Measurements from ENCODE around the gene KRT72.
A peak's percentile ranks its signal among the peaks of the same experiment; 100 is the strongest.

Gene KRT72

DNA sequence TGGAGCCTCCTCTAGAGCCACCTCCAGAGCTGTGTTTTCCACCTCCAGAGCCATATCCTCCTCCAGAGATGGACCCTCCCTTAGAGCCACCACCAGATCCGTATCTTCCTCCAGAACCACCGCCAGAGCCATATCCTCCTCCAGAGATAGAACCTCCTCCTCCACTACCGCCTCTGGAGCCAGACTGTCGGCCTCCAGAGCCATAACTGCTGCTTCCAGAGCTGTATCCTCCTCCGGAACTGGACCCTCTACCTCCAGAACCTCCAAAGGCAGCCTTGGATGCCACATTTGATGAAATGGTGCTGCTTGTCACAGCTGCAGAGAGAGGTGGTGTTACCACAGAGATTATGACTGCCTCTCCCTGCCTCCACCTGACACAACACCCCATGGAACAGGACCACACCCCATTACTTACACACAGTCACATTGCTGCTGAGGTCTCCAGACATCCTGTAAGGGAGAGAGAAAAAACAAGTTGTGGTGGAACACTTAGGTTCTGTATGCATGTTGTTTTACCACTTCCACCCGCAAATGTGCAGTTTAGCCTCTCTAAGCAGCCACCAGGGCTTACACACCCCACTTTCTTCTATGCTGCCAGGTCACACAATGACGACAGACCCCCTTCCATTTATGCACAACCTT, 44.0 kb upstream of the KRT72 start:
- H3K36me3 ChIP-seq (ENCODE audit: control insufficient read depth in 4 of 4, insufficient read depth in 4 of 4, low read length in 3 of 4), result no peaks in the 10 kb centered on the region
- H3K4me1 ChIP-seq (ENCODE audit: control extremely low read depth in 1 of 4, control insufficient read depth in 4 of 4, insufficient read depth in 4 of 4, low read length in 3 of 4), result peaks cover 3 to 23% (median 15%) of the 10 kb centered on the region in 4 experiments
- POLR2A ChIA-PET, result no interaction called here
- H3K27ac ChIP-seq (ENCODE audit: insufficient read depth in 1 of 2, low read depth in 1 of 2, low read length in 2 of 2, poor library complexity in 1 of 2, severe bottlenecking in 2 of 2), result no peak overlapping the region
- H3K9me3 ChIP-seq (ENCODE audit: control extremely low read depth in 1 of 5, control insufficient read depth in 4 of 5, insufficient read depth in 2 of 5, low read depth in 1 of 5, low read length in 4 of 5), result no peaks in the 10 kb centered on the region
- H3K4me3 ChIP-seq (ENCODE audit: control insufficient read depth in 1 of 7, extremely low read depth in 1 of 7, insufficient read depth in 4 of 7, low read depth in 2 of 7, low read length in 6 of 7), result no peak overlapping the region
- no peaks in the 10 kb centered on the region for H3K27me3 ChIP-seq (replicated peaks in 2 of 5; ENCODE audit: control insufficient read depth in 4 of 5, insufficient read depth in 5 of 5, low read length in 4 of 5)
- 53% methylated on average over 5 of the region's 7 CpGs for WGBS (ENCODE audit: insufficient coverage)
- DNase-seq, result peak; percentile 15 to 87 (median 76)
- CTCF ChIA-PET, result interaction anchor here (1.1 kb wide), 1 partner anchor 221 kb away, joined by 3 read pairs; no protein-coding TSS in a partner anchor

DNA sequence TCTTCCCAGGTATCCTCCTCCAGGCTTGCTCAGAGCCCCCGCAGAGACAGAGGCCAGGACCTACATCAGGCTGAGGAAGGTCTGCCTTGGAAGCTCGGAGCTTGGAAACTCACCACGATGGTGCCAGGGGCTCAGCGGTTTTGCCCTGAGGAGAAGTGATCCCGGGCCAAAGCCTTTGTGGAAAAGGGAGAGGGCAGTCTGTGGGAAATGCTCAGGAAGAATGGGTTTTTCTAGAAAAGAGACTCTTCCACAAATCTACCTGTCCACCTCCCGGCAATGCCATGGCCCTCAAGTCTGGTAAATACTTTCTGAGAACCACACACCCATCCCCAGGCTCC, 42.8 kb upstream of the KRT72 start:
- CTCF ChIA-PET, result no interaction called here
- Histone ChIP-seq H3K4me3 (ENCODE audit: control insufficient read depth in 1 of 7, extremely low read depth in 1 of 7, insufficient read depth in 4 of 7, low read depth in 2 of 7, low read length in 6 of 7) (no peak overlapping the region), H3K27ac (ENCODE audit: insufficient read depth in 1 of 2, low read depth in 1 of 2, low read length in 2 of 2, poor library complexity in 1 of 2, severe bottlenecking in 2 of 2) (no peak overlapping the region), H3K9me3 (ENCODE audit: control extremely low read depth in 1 of 5, control insufficient read depth in 4 of 5, insufficient read depth in 2 of 5, low read depth in 1 of 5, low read length in 4 of 5) (no peaks in the 10 kb centered on the region), H3K4me1 (ENCODE audit: control extremely low read depth in 1 of 4, control insufficient read depth in 4 of 4, insufficient read depth in 4 of 4, low read length in 3 of 4) (peaks cover 3 to 23% (median 15%) of the 10 kb centered on the region in 4 experiments), H3K36me3 (ENCODE audit: control insufficient read depth in 4 of 4, insufficient read depth in 4 of 4, low read length in 3 of 4) (no peaks in the 10 kb centered on the region), H3K27me3 (replicated peaks in 2 of 5; ENCODE audit: control insufficient read depth in 4 of 5, insufficient read depth in 5 of 5, low read length in 4 of 5) (no peaks in the 10 kb centered on the region)
- WGBS (ENCODE audit: insufficient coverage), result 100% methylated on average over 3 of the region's 6 CpGs
- POLR2A ChIA-PET, result no interaction called here
- no peak for DNase-seq

DNA sequence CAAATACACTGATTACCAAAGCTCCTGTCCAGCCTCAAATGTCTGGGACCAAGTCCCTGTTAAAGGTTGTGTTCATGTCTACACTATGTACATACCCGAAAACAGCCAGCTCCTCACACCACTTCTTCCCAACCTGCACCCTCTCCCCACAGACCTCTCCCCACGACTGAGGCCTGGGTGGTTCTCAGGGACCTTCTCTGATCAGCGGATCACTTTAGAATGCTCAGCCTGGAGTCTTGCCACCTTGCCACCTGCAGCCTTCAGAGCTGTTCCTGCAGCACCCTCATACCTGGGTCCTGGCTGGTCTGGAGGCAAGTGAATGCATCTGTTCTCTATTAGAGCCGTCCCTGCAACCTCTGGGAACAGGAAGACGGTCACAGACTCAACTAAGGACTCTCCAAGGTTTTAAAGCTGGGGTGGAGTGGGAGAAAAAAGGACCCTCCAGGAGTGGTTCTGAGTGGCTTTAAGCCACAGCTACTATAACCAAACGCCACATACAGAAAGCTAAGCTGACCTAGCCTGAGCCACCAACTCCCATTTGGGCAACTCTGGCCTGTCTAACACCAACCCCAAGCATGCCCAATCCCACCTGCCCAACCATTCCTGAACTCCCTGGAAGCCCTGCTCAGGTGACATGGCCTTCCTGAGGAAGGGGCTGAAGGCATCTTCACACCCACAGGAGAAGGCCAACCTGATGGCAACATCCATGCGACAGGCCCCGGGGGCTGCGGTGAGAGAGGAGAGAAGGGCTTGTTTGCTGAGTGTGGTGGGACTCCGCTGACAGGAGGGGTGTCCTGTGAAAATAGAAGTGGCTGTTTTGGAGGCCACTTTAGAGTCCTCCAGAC, 42.2 kb upstream of the KRT72 start:
- Histone ChIP-seq H3K27me3 (replicated peaks in 2 of 5; ENCODE audit: control insufficient read depth in 4 of 5, insufficient read depth in 5 of 5, low read length in 4 of 5) (no peaks in the 10 kb centered on the region), H3K27ac (ENCODE audit: insufficient read depth in 1 of 2, low read depth in 1 of 2, low read length in 2 of 2, poor library complexity in 1 of 2, severe bottlenecking in 2 of 2) (no peak overlapping the region), H3K4me3 (ENCODE audit: control insufficient read depth in 1 of 7, extremely low read depth in 1 of 7, insufficient read depth in 4 of 7, low read depth in 2 of 7, low read length in 6 of 7) (no peak overlapping the region), H3K36me3 (ENCODE audit: control insufficient read depth in 4 of 4, insufficient read depth in 4 of 4, low read length in 3 of 4) (no peaks in the 10 kb centered on the region), H3K4me1 (ENCODE audit: control extremely low read depth in 1 of 4, control insufficient read depth in 4 of 4, insufficient read depth in 4 of 4, low read length in 3 of 4) (peaks cover 3 to 23% (median 14%) of the 10 kb centered on the region in 4 experiments), H3K9me3 (ENCODE audit: control extremely low read depth in 1 of 5, control insufficient read depth in 4 of 5, insufficient read depth in 2 of 5, low read depth in 1 of 5, low read length in 4 of 5) (no peaks in the 10 kb centered on the region)
- WGBS (ENCODE audit: insufficient coverage), result 95% methylated on average over 6 of the region's 10 CpGs
- no peak for DNase-seq
- CTCF ChIA-PET, result interaction anchor here (1.0 to 2.0 kb wide), 2 partner anchors 26 to 33 kb away, joined by 5 to 8 read pairs; no protein-coding TSS in a partner anchor
- POLR2A ChIA-PET, result no interaction called here

DNA sequence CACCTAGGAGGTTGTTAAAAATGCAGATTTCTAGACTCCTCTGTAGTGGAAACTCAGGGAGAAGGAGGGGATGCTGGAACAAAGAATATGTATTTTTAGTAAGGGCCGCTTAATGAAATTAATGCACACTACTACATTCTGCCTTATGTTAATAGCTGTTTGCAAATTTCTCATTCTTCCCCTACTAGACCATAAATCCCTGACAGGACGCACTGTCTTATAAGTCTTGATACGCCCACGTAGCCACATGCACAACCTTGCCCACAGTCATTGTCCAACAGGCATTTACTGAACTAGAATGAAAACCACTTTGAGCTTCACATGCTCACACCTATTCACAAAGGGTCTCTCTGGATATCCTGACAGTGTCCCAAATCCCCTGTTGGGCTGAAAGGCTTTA, 40.2 kb upstream of the KRT72 start:
- no peak overlapping the region for H3K27ac ChIP-seq (ENCODE audit: insufficient read depth in 1 of 2, low read depth in 1 of 2, low read length in 2 of 2, poor library complexity in 1 of 2, severe bottlenecking in 2 of 2)
- POLR2A ChIA-PET, result no interaction called here
- no peaks in the 10 kb centered on the region for H3K27me3 ChIP-seq (replicated peaks in 2 of 5; ENCODE audit: control insufficient read depth in 4 of 5, insufficient read depth in 5 of 5, low read length in 4 of 5)
- no peaks in the 10 kb centered on the region for H3K36me3 ChIP-seq (ENCODE audit: control insufficient read depth in 4 of 4, insufficient read depth in 4 of 4, low read length in 3 of 4)
- 97% methylated on average over 3 of the region's 4 CpGs for WGBS (ENCODE audit: insufficient coverage)
- CTCF ChIA-PET, result interaction anchor here (0.7 to 2.0 kb wide), 4 partner anchors 28 to 241 kb away, joined by 3 to 8 read pairs (median 3); no protein-coding TSS in a partner anchor
- H3K4me3 ChIP-seq (ENCODE audit: control insufficient read depth in 1 of 7, extremely low read depth in 1 of 7, insufficient read depth in 4 of 7, low read depth in 2 of 7, low read length in 6 of 7), result no peak overlapping the region
- no peaks in the 10 kb centered on the region for H3K9me3 ChIP-seq (ENCODE audit: control extremely low read depth in 1 of 5, control insufficient read depth in 4 of 5, insufficient read depth in 2 of 5, low read depth in 1 of 5, low read length in 4 of 5)
- H3K4me1 ChIP-seq (ENCODE audit: control extremely low read depth in 1 of 4, control insufficient read depth in 4 of 4, insufficient read depth in 4 of 4, low read length in 3 of 4), result peaks cover 3 to 23% (median 16%) of the 10 kb centered on the region in 4 experiments
- no peak for DNase-seq

DNA sequence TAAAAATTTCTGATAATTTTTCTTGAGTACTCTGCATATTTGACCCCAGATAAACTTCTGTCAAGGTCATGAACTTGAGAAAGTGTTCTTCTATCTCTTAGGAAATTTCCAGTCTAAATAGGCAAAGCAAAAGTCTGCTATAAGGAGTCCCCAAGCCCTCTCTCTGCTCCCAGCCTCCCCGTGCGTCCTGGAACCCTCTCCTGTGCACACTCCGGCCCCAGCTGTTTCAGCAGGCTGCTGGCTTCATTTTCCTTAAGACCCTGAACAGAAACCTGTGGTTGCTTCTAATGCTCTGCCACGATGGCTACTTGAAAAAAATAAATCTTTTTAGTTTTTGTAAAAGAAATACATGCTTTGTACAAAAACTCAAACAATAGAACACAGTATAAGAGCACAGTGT, 36.0 kb upstream of the KRT72 start:
- DNase-seq, result no peak
- Histone ChIP-seq H3K9me3 (ENCODE audit: control extremely low read depth in 1 of 5, control insufficient read depth in 4 of 5, insufficient read depth in 2 of 5, low read depth in 1 of 5, low read length in 4 of 5) (no peaks in the 10 kb centered on the region), H3K36me3 (ENCODE audit: control insufficient read depth in 4 of 4, insufficient read depth in 4 of 4, low read length in 3 of 4) (no peaks in the 10 kb centered on the region), H3K27me3 (replicated peaks in 2 of 5; ENCODE audit: control insufficient read depth in 4 of 5, insufficient read depth in 5 of 5, low read length in 4 of 5) (no peaks in the 10 kb centered on the region), H3K4me3 (ENCODE audit: control insufficient read depth in 1 of 7, extremely low read depth in 1 of 7, insufficient read depth in 4 of 7, low read depth in 2 of 7, low read length in 6 of 7) (no peak overlapping the region), H3K4me1 (ENCODE audit: control extremely low read depth in 1 of 4, control insufficient read depth in 4 of 4, insufficient read depth in 4 of 4, low read length in 3 of 4) (peaks cover 3 to 31% (median 27%) of the 10 kb centered on the region in 4 experiments), H3K27ac (ENCODE audit: insufficient read depth in 1 of 2, low read depth in 1 of 2, low read length in 2 of 2, poor library complexity in 1 of 2, severe bottlenecking in 2 of 2) (no peak overlapping the region)
- 97% methylated on average over 3 of the region's 4 CpGs for WGBS (ENCODE audit: insufficient coverage)
- ChIA-PET CTCF (no interaction called here), POLR2A (no interaction called here)

DNA sequence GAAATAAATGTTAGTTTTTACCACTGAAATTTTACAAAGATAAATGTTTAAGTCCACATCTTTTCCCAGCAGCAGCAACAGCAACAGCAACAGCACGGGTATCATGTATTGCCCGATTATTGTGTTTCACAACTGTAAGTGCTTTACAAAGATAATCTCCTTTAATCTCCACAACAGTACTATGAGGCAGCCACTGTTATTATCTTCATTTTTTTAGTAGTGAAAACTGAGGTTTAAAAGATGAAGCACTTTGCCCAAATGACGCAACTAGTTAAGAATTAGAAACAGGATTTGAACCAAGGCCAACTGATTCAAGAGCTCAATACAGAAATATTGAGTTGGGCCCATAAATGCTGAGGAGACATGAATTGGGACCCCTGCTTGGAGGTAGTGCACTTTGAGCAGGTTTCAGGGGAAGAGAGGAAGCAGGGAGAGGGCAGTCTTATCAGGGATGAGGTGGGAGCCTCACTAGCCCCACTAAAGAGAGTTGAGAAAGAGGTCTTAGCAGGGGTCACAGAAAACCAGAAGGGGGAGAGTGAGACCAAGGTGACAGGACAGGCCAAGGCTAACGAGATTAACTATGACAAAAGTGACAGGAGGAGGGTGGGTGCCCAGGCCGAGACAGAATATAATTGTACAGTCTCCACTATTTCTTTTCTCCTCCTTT, 35.5 kb upstream of the KRT72 start:
- ChIA-PET CTCF (no interaction called here), POLR2A (no interaction called here)
- peaks cover 6 to 35% (median 33%) of the 10 kb centered on the region in 4 experiments for H3K4me1 ChIP-seq (ENCODE audit: control extremely low read depth in 1 of 4, control insufficient read depth in 4 of 4, insufficient read depth in 4 of 4, low read length in 3 of 4)
- H3K36me3 ChIP-seq (ENCODE audit: control insufficient read depth in 4 of 4, insufficient read depth in 4 of 4, low read length in 3 of 4), result no peaks in the 10 kb centered on the region
- H3K4me3 ChIP-seq (ENCODE audit: control insufficient read depth in 1 of 7, extremely low read depth in 1 of 7, insufficient read depth in 4 of 7, low read depth in 2 of 7, low read length in 6 of 7), result no peak overlapping the region
- DNase-seq, result no peak
- no peak overlapping the region for H3K27ac ChIP-seq (ENCODE audit: insufficient read depth in 1 of 2, low read depth in 1 of 2, low read length in 2 of 2, poor library complexity in 1 of 2, severe bottlenecking in 2 of 2)
- no peaks in the 10 kb centered on the region for H3K9me3 ChIP-seq (ENCODE audit: control extremely low read depth in 1 of 5, control insufficient read depth in 4 of 5, insufficient read depth in 2 of 5, low read depth in 1 of 5, low read length in 4 of 5)
- H3K27me3 ChIP-seq (replicated peaks in 2 of 5; ENCODE audit: control insufficient read depth in 4 of 5, insufficient read depth in 5 of 5, low read length in 4 of 5), result no peaks in the 10 kb centered on the region
- WGBS (ENCODE audit: insufficient coverage), result 97% methylated on average over 3 of the region's 5 CpGs

DNA sequence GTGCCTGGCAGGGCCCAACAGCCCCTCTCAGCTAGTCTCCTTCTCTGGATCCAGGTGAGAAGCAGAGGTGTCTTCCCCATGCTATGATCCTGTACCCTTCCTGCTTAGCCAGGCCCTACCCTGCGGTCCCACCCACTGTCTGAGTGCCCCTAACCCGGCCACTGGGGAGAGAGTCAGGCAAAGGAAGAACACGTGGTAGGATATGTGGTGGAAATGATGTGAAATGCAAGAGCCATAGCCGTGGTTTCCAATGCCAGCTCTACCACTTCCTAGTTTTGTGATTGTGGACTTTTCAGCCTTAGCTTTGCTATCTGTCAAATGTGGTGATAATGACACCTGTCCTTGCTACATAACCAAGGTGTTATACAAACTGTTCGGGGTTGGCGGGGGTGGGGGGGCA, 34.9 kb upstream of the KRT72 start:
- POLR2A ChIA-PET, result no interaction called here
- H3K4me1 ChIP-seq (ENCODE audit: control extremely low read depth in 1 of 4, control insufficient read depth in 4 of 4, insufficient read depth in 4 of 4, low read length in 3 of 4), result peaks cover 10 to 40% (median 36%) of the 10 kb centered on the region in 4 experiments
- CTCF ChIA-PET, result no interaction called here
- no peaks in the 10 kb centered on the region for H3K27me3 ChIP-seq (replicated peaks in 2 of 5; ENCODE audit: control insufficient read depth in 4 of 5, insufficient read depth in 5 of 5, low read length in 4 of 5)
- no peak overlapping the region for H3K27ac ChIP-seq (ENCODE audit: insufficient read depth in 1 of 2, low read depth in 1 of 2, low read length in 2 of 2, poor library complexity in 1 of 2, severe bottlenecking in 2 of 2)
- H3K36me3 ChIP-seq (ENCODE audit: control insufficient read depth in 4 of 4, insufficient read depth in 4 of 4, low read length in 3 of 4), result no peaks in the 10 kb centered on the region
- peak in 2 of 3 donors; percentile 45 to 56 for DNase-seq
- no peak overlapping the region for H3K4me3 ChIP-seq (ENCODE audit: control insufficient read depth in 1 of 7, extremely low read depth in 1 of 7, insufficient read depth in 4 of 7, low read depth in 2 of 7, low read length in 6 of 7)
- H3K9me3 ChIP-seq (ENCODE audit: control extremely low read depth in 1 of 5, control insufficient read depth in 4 of 5, insufficient read depth in 2 of 5, low read depth in 1 of 5, low read length in 4 of 5), result no peaks in the 10 kb centered on the region
- WGBS (ENCODE audit: insufficient coverage), result 22% methylated on average over 3 of the region's 6 CpGs

Data from common myeloid progenitor, CD34-positive (primary cell).